IPS-NIHi7 (cell line): ENCODE measurements around the gene XRCC6.
"Not testable (repeated sequence)": the region's sequence is repeated elsewhere in the genome, so short reads cannot be mapped to it uniquely, and the experiment has no call there.

ENCODE experiments used
- DNase-seq: peaks from one replicate; pipeline ENCODE4 v3.0.0; 2012; ENCODE audit warnings: mixed read lengths; ENCODE audit errors: extremely low spot score

Gene XRCC6

GRCh38 chr22:41686890-41687289 is 65.8 kb downstream of the XRCC6 start:
- DNase-seq = not testable (repeated sequence)

- peak; percentile 24 for DNase-seq
These were observed 66.8 kb downstream of the XRCC6 start for GRCh38 chr22:41687901-41688364.

GRCh38 chr22:41688365-41689211 is 67.5 kb downstream of the XRCC6 start, which contains the start of gene SNU13:
SNU13 (minus strand) TSS chr22:41688867; CDS start chr22:41688796, 71 bp downstream.
- peak; percentile 88 for DNase-seq

GRCh38 chr22:41690476-41690875 is 69.4 kb downstream of the XRCC6 start:
- DNase-seq = no peak

GRCh38 chr22:41695211-41695610 is 74.1 kb downstream of the XRCC6 start:
- no peak for DNase-seq

GRCh38 chr22:41696703-41697102 is 75.6 kb downstream of the XRCC6 start:
- DNase-seq = peak; percentile 15

GRCh38 chr22:41697126-41697775 is 76.2 kb downstream of the XRCC6 start:
- peak; percentile 95 for DNase-seq

- no peak for DNase-seq
These were observed 78.4 kb downstream of the XRCC6 start, which contains the start of gene MEI1 for GRCh38 chr22:41699264-41700107. MEI1 (plus strand) TSS chr22:41699503; CDS start chr22:41699539, 36 bp downstream.

- DNase-seq = no peak
These were observed 78.9 kb downstream of the XRCC6 start for GRCh38 chr22:41700108-41700364.

- no peak for DNase-seq
These were observed 81.7 kb downstream of the XRCC6 start for GRCh38 chr22:41702763-41703162.

GRCh38 chr22:41709341-41709740 is 88.2 kb downstream of the XRCC6 start:
- no peak for DNase-seq

GRCh38 chr22:41713004-41713403 is 91.9 kb downstream of the XRCC6 start:
- DNase-seq = no peak
